GM18502 (cell line): ENCODE measurements around the gene HIVEP2.
A peak's percentile ranks its signal among the peaks of the same experiment; 100 is the strongest.

Experiments
- ATAC-seq: cut with Tn5 transposase; IDR thresholded peaks from one replicate; pipeline ENCODE4 v1.9.1; 2021; ENCODE audit warnings: mild to moderate bottlenecking; ENCODE audit not compliant: unreplicated experiment, poor library complexity

The HIVEP2 gene

DNA sequence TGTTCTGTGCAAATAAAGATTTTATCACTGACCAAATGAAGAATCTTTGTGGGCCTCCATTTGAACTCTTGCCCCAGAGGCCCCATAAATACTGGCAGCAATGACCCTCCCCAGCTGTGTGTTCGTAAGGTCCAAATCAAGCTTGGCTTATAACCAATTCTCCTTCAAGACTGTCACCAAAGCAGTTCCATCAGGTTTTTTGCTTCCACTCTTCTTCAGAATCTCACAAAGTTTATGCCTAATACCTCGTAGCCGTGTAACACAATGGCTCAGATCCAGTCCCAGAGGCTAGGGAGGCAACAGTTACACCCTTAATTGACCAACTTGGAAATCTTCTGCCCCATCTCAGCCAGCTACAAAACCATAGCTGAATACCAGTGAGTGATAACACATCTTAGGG is 120.5 kb downstream of the HIVEP2 start:
- ATAC-seq = no peak

DNA sequence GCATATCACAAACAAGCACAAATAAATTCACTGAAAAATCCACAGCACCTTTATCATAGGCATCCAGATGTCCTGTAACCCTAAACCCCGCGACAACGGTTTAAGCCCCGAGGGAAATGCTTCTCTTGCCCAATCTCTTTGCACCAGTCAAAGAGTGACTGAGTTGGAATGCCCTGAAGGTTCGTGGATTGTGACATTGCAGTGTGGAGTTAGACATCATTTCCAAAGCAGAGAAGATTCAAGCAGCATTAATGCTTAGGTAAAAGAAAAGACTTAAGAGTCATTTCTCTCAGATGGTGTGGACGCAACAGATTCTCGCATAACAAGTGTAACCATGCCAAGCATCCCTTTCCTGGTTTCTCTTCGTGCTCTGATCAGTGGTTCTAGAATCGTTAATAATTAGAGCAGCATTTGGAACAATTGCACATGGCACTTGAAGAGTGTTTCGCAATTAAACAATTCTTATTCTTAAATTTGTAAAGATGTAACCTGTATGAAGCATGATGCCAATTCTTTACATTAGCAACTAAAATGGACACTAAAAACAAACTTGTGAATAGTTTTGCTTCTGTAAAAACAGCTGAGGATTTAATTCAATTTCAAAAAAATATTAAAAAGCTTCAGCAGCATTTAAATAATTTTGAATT is 121.6 kb downstream of the HIVEP2 start:
- ATAC-seq = no peak

DNA sequence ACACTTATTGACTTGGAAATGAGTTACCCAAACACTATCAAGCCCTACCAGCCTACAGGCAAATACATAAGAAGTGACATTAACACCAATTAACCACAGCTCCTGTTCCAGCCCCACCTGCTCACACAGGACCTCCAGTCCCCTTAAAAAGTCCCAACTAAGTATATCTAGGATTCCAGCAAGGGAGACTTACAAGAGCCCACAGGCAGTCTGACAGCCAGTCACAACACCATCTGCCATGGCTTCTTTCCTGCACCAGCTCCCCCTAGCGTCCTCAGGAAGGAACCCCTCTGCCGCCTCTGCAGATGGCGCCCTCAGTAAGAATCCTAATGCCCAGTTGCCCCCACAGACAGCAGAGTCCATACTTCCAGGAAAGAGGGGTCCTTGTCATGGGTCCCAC is 122.1 kb downstream of the HIVEP2 start:
- no peak for ATAC-seq

DNA sequence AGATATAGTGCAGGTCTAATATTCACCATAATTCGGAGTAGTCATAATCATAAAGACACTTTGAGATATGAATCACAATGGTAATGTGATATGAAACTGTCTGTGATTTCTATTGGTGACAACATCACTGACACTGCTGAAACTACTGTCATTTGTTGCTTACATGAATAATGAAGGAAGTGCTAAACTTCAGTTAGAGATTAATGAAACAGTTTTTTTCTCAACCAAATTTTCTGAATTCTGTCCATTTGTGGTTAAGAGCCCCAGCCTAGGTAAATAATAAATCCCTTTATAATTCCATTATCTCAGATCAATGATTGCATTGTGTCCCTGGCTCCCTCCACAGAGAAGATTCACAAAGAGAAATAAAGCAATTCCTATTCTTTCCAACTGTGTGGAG is 122.6 kb downstream of the HIVEP2 start:
- ATAC-seq = peak; percentile 75

DNA sequence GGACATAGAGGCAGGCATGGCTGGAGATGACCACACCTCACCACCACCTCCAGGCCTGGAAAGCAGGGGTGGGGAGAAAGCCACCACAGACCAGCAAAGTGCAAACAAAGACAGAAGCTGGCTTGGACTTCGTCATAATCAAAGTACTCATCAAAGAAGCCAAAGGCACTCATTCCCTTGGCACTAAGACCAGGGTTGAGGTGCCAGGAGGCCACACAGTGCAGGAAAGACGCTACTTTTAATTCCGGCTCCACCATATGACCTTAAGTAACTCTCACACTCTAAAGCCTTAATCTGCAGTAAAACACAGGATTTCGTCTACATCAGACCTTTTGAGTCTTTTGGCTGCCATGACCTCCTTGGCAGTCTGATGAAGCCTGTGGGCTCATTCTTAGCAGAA is 123.1 kb downstream of the HIVEP2 start:
- ATAC-seq = no peak

DNA sequence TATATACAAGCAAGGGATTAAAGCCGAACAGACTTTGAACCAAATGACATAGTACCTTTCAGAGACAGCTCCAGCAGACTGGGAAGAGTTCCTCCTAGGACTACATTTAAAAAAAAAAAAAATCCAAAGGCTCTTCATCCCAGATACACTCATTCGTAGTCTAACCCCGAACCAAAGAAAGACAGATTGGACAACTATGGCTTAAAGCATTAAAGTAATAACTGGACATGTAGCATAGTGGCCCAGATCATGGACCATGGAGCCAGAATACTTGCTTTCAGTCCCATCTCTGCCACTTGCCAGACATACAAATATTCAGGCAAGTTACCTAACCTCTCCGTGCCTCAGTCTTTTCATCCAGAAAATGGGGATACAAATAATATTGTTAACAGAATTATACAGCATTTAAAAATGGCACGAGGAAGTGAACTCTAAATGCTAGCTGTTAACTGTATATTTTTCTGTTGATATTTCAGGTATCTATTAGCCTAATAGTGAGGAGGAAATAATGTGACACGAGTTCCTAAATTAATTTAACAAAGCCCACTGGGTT is 123.7 kb downstream of the HIVEP2 start:
- no peak for ATAC-seq

DNA sequence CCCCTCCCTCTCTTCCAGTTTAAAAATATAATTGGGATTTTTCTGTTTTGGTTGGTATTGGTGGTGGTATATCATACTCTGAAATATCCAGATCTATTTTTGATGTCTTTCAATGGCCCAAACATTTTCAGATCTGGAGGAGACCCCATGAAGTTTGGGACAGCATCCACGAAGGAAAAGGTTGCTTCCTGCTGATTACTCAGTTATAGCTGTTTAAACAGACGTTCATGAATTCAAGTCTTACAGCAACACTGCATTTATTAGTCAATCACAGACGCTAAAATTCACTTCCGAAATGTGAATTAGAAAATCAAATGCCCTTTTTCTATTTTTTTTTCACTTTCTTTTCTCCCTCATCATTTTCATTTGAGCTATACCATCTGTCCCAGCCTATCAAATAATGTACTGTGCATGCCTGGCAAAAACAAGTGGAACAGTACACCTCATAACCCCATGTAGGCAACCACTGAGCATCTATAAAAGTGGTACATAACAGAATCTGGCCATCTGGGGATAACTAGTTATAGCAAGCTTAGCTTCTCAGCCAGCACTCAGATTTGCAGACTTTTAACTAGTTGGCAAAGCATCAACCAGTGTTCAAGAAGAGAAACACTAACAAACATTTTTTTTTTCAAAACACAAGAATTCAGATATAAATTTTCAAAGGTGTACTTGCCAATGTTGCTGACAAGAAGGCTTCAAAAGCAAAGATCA is 124.5 kb downstream of the HIVEP2 start:
- ATAC-seq = no peak

DNA sequence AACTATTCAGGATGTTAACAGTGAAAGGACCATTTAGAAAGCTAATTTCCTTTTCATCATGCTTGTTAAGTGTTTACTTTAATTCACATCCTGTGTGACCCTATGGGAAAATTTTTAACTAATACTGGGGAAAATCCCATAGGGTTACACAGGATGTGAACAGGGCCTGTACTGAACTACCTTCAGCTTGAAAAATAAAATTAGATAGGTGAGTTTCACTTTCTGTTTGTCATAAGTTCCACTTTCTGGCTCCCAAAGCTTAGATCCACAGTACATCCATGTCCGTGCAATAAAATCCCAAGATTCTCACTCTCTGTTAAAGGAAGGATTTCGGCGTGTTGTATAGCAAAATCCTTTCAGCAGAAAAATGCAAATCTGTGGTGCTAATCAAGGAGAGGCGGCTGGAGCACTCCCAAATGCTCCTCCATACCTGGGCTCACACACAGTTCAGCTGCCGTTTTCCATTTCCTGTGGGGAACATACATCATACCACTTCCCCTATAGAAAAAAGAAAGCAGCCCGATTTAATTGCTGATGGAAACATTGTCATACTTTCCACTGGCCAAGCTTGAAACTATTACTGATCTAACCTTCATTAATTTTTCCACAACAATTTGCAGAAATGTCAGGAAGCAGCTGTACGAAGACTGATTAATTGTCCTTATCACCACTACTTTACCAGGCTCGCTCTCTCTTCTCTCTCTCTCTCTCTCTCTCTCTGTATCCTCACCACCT is 125.2 kb downstream of the HIVEP2 start:
- peak; percentile 74 for ATAC-seq

DNA sequence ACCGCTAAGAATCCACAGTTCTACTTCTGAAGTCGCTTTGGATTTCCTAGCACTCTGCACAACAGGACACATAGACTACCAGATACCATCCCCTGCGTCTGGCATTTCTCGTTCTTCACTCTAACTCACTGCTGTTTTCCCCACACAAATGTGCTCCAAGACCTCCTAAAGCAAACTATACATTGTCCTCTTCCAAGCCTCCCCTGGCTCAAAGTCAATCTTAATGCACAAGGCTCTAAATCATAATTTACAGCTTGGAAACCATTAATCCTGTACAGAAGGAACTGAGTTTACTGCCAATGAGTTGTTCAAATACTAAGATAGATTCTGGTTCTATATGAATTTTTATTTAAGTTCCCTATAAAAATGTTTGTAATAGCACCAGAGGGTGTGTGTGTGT is 128.5 kb downstream of the HIVEP2 start:
- no peak for ATAC-seq

DNA sequence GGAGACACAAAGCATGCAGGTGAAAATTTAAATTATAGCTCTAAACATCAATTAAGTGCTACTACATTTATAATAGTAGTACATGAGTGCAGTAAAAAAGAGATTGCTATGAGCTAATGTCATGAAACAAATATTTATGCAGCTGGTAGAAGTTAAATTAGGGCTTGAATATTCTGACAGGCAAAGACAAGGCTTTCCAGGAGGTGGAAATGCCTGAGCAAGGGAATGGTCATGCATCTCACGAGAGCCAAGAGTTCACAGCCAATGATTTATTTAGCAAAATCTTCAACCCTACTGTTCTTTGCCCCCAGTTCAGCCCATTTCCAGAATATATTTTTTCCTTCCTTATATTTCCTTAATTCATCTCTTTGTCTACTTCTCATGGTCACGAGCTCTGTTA is 128.9 kb downstream of the HIVEP2 start:
- no peak for ATAC-seq

DNA sequence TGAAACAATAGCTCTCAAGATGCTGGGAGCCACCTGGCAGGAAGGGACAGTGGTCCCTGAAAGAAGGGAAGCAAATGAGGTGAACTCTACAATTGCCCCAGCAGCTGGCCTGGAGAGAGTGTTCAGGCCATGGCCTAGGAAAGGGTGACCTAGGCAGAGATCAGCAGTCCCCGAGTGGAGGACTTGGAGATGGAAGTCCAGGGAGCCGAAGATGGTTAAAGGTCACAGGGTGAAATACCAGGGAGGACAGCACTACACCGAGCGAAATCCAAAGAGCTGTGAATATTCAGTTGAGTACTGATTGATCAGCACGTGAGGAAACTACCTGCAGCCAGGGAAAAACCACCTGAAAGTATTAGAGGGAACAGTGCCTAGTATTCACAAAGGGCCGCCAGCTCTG is 133.1 kb downstream of the HIVEP2 start:
- no peak for ATAC-seq

DNA sequence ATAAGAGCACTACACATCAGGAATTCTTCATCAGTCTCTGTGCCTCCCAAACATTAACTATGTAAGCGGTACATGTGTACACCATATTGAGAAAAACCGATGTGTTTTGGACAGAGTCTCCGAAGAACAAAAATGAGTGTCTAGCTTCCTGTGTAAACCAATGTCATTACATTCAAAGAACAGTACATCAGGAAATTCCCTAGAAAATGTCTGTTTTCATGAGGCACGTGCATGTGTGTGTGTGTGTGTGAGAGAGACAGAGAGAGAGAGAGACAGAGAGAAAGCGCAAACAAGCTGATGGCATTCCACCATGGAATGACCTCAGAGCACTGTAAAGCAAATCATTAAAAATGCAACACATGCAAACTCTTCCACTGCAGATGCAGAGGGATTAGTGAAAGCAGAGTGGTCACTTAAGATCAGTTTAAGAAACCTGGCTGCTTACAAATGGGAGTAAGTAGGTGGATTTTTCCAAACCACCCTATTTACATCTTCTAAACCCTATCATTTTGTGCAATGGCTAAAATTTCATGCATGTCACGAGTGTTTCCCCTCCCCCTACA is 133.9 kb downstream of the HIVEP2 start:
- no peak for ATAC-seq

DNA sequence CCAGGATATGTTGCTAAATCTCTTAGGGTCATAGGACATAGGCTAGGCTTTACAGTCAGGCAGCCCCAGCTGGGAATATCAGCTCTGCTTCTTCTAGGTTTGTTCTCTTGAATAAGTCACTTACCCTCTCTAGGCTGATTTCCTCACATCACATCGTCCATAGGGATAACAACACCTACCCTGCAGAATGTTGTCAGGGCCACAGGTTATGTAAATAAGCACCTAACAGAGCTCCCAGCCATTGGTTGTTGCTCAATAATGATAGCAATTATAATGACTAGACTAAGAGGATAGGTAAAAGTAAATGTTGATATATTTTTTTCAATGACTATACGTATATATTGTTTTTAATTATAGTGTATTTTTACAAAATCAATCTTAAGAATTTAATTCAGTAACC is 135.0 kb downstream of the HIVEP2 start:
- no peak for ATAC-seq

DNA sequence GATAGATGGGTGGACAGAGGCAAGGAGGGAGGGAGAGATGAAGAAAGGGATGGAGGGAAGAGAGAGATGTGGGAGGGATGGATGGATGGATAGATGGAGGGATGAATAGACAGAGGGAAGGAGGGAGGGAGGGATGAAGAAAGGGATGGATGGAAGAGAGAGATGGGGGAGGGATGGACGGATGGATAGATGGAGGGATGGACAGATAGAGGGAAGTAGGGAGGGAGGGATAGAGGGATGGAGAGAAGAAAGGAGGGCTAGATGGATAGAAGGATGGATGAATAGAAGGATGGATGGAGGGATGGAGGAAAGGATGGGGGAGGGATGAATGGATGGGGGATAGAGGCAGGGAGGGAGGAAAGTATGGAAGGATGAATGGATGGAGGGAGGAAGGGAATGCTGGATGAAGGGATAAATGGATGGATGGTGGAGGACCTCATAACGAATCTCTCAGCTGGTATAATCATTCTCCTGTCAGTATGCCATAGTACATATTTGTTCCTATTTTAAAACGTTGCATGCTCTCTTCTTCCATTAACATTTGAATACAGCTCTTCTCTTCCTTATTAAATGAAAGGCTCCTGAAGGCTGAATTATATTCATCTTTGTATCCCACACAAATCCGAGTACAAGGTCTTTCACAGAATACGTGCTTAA is 136.4 kb downstream of the HIVEP2 start:
- no peak for ATAC-seq

DNA sequence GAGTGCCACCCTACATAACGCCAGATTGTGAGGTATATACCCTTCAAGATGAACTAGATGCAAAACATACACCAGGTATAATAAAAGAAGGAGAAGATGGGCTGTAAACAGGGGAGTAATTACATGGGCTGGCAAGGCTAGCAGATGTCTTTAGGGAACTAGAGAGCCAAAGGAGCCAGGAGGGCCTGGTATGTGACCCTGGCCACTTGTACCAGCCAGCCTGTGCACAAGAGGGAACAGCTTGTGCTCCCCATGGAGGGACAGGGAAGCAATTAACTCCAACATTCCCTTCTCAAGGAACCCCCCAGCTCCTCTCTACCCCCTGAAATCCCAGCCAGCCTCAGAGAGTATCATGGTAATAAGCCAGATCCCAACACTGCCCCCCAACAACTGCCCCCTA is 139.9 kb downstream of the HIVEP2 start:
- no peak for ATAC-seq

DNA sequence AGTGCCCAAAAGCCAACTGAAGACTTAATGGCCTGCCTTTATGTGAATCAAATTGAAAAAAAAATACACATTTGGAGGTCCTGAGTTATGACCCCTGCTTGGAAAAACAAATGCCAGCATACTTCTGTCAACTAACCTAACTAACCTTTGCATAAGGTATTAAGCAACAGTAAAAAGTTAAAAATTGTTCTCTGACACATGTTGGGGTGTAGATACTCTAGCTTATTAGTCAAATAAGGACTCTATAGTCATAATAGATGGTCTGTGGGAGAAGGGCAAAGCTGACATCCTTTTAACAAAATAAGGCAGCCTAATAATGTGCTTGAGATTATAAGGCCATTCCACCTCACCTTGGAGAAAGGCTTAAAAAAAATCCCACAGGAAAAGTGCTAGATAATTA is 140.5 kb downstream of the HIVEP2 start:
- ATAC-seq = no peak

DNA sequence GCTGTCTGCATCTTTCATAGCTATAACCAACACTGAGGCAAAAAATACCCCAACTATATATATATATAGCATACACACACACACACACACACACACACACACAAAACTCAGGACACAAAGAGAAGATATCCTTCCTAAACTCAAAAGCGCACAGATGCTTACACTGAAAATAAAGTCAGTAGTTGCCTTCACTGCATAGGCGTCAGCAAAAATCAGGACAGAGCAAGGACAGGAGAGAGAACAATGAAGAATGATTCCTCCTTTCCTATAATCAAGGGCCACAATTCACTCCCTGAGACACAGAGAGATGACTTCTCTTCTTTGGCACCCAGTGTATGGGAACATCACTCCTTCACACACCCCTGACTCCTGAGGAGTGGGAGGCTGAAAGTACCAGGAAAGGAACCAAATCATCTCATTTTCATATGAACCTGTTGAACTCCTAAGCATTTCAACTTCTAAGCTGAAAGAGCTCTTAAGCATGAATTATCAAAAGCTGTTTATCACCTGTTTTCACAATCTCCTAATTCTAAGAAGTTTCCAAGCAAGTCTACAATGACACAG is 141.4 kb downstream of the HIVEP2 start:
- no peak for ATAC-seq

DNA sequence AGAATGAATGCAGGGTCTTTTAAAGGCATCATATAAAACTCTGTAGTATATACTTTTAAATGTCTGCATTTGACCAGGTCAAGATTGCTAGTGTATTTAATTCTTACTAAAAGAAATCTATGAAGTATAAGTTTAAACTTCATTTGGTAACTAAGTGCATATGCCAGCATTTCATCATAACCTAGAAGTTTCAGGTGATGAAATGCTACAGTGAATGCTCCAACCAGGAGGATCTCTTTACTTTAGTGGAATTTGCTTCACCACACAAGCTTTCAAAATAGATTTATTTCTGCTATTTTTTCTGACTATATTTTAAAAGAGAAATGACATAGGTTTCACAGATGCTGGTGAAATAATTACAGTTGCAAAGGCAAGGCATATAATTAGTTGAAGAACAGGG is 141.9 kb downstream of the HIVEP2 start:
- no peak for ATAC-seq

DNA sequence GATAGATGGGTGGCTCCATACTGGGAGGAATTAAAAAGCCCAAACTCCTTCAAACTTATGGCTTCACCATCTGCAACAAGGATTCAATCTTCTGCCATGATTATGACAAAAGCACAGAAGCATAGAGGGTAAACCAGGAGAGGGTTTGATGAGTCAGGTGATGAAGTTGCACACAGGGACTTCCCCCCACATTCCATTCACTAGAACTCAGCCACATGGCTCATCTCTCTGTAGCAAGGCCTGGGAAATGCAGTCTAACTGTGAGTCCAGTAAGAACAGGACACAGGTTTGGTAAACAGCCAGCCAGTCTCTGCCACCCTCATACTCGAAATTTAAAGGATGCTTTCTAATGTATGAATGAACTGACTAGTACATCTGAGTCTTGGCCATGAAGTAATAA is 142.9 kb downstream of the HIVEP2 start:
- peak; percentile 54 for ATAC-seq

DNA sequence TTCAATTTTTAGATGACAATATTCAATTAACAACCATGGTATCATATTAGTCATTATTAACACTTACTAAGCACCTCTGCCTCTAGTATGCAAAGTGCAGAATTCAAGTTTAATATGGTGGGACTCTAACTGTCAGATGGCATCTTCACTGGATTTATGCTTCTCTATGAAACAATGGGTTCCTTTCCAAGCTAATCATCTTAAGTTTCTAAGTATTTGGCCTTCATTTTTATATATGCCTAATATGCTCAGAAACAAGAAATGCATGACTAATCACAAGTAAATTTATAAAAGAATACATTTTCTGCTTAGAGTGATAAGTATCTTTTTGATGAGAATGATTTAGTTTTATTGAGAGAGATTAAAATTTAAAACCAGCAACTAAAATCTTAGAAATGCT is 144.7 kb downstream of the HIVEP2 start:
- no peak for ATAC-seq
